Measurements from ENCODE around the gene GALNT2. TPM values are rescaled to one million over a fixed set of nuclear protein-coding genes. Genes with fewer than 3 reads are reported as not detected.

GALNT2 gene
- total and polyA plus RNA-seq, 2 donors (not counting 1 experiment from before 2014, with no cell fraction given) = 19.0 to 184 TPM

DNA sequence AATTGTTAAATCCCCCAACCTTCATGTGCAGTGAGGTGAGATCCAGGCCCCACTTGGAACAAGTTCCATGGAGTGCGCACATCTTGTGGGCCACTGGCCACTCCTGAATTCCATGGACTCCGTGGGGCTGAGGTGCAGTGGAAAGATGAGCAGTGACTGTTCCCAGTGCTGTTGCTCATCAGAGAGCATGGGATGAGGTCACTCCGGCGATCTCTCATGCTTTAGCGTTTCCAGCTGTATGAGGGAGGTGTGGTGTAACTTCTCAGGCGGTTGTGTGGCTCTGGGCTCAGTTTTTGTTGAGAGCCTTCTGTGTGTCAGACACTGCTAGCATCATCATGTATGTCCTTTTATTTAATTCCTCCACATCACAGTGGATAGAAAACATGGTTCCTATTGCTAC, 96.2 kb downstream of the GALNT2 start:
- no peak overlapping the region for H3K4me2 ChIP-seq (replicated peaks; ENCODE audit: low read depth, low read length, poor library complexity, severe bottlenecking)

DNA sequence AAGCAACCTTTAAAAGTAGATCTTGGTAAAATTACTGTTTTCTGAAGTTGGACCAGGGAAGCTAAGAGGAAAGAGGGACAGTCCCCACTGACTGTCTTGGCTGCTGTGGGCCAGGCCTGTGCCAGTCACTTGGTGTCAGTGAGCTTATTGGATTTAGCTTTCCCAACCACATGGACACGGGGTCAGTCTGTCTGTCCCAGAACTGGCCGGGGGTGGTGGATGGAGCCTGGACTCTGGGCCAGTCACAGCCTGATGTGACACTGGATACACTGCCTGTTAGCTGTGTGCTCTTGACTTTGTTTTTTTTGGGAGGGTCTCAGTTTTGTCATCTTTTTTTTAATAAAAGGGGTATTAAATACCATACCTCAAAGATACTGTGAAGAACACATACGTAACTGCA, 96.7 kb downstream of the GALNT2 start:
- Histone ChIP-seq H3K27me3 (replicated peaks in 1 of 4; ENCODE audit: control extremely low read depth in 1 of 4, control insufficient read depth in 3 of 4, insufficient read depth in 4 of 4, low read length in 3 of 4) (no peaks in the 10 kb centered on the region), H3K79me2 (ENCODE audit: control insufficient read depth, insufficient read depth, low read length) (peaks cover 71% of the 10 kb centered on the region), H3K36me3 (replicated peaks in 1 of 2; ENCODE audit: control extremely low read depth in 1 of 2, control insufficient read depth in 1 of 2, extremely low read depth in 1 of 2, insufficient read depth in 2 of 2, low read length in 1 of 2) (no peaks in the 10 kb centered on the region), H3K4me3 (ENCODE audit: control extremely low read depth in 1 of 5, extremely low read depth in 1 of 5, insufficient read depth in 1 of 5, low read depth in 2 of 5, low read length in 4 of 5) (no peak overlapping the region), H4K20me1 (ENCODE audit: control insufficient read depth, insufficient read depth, low read length, poor library complexity, severe bottlenecking) (peaks cover 3% of the 10 kb centered on the region), H3K9ac (ENCODE audit: low read length) (no peak overlapping the region), H3K27ac (ENCODE audit: low read length in 2 of 2) (no peak overlapping the region), H3K4me2 (replicated peaks; ENCODE audit: low read depth, low read length, poor library complexity, severe bottlenecking) (no peak overlapping the region), H3K9me3 (ENCODE audit: control extremely low read depth in 1 of 3, control insufficient read depth in 2 of 3, insufficient read depth in 1 of 3, low read length in 2 of 3) (peaks cover 0 to 9% (median 0%) of the 10 kb centered on the region in 3 donors), H2AFZ (ENCODE audit: insufficient read depth, low read depth, low read length, poor library complexity, severe bottlenecking) (no peak overlapping the region), H3K4me1 (ENCODE audit: control insufficient read depth in 2 of 2, insufficient read depth in 2 of 2, low read length in 2 of 2) (peaks cover 0 to 4% of the 10 kb centered on the region in 2 donors)
- intact Hi-C loops (cut with micrococcal nuclease) = no loop called here
- no peak overlapping the region for H3K27ac Mint-ChIP-seq
- ChIA-PET CTCF (interaction anchor here (1.4 to 1.9 kb wide), 3 partner anchors 13 to 503 kb away, joined by 3 to 7 read pairs (median 5); no protein-coding TSS in a partner anchor), POLR2A (interaction anchor here (0.9 kb wide), 1 partner anchor 41 kb away, joined by 3 read pairs; no protein-coding TSS in a partner anchor)
- DNase-seq (no peak), ATAC-seq (ENCODE audit: low read depth) (no peak)
- H3K9me3 Mint-ChIP-seq (ENCODE audit: insufficient read depth) = no peaks in the 10 kb centered on the region
- no peaks in the 10 kb centered on the region for H3K27me3 Mint-ChIP-seq
- 100% methylated on average over 1 of the region's 3 CpGs for WGBS (ENCODE audit: insufficient coverage)
- H3K4me3 Mint-ChIP-seq = no peak overlapping the region
- peaks cover 39% of the 10 kb centered on the region for H3K4me1 Mint-ChIP-seq
- TF ChIP-seq, protein P1, sequence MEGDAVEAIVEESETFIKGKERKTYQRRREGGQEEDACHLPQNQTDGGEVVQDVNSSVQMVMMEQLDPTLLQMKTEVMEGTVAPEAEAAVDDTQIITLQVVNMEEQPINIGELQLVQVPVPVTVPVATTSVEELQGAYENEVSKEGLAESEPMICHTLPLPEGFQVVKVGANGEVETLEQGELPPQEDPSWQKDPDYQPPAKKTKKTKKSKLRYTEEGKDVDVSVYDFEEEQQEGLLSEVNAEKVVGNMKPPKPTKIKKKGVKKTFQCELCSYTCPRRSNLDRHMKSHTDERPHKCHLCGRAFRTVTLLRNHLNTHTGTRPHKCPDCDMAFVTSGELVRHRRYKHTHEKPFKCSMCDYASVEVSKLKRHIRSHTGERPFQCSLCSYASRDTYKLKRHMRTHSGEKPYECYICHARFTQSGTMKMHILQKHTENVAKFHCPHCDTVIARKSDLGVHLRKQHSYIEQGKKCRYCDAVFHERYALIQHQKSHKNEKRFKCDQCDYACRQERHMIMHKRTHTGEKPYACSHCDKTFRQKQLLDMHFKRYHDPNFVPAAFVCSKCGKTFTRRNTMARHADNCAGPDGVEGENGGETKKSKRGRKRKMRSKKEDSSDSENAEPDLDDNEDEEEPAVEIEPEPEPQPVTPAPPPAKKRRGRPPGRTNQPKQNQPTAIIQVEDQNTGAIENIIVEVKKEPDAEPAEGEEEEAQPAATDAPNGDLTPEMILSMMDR (IDR thresholded peaks at IDR 0.05) = no peak
- no peak for TF ChIP-seq EZH2 (IDR thresholded peaks at IDR 0.05; ENCODE audit: borderline replicate concordance, insufficient read depth, low read depth, low read length, poor library complexity, severe bottlenecking)

More for the DNA sequence above, 96.2 kb downstream of the GALNT2 start:
- H3K4me3 ChIP-seq (ENCODE audit: control extremely low read depth in 1 of 5, extremely low read depth in 1 of 5, insufficient read depth in 1 of 5, low read depth in 2 of 5, low read length in 4 of 5) = no peak overlapping the region
- Mint-ChIP-seq H3K9me3 (ENCODE audit: insufficient read depth) (no peaks in the 10 kb centered on the region), H3K27ac (no peak overlapping the region), H3K4me1 (peaks cover 40% of the 10 kb centered on the region), H3K27me3 (no peaks in the 10 kb centered on the region), H3K4me3 (no peak overlapping the region)
- WGBS (ENCODE audit: insufficient coverage) = 100% methylated on average over 4 of the region's 6 CpGs
- no peak for ATAC-seq (ENCODE audit: low read depth)
- intact Hi-C loops (cut with micrococcal nuclease) = no loop called here
- peaks cover 3% of the 10 kb centered on the region for H4K20me1 ChIP-seq (ENCODE audit: control insufficient read depth, insufficient read depth, low read length, poor library complexity, severe bottlenecking)
- peaks cover 0 to 4% of the 10 kb centered on the region in 2 donors for H3K4me1 ChIP-seq (ENCODE audit: control insufficient read depth in 2 of 2, insufficient read depth in 2 of 2, low read length in 2 of 2)
- no peaks in the 10 kb centered on the region for H3K36me3 ChIP-seq (replicated peaks in 1 of 2; ENCODE audit: control extremely low read depth in 1 of 2, control insufficient read depth in 1 of 2, extremely low read depth in 1 of 2, insufficient read depth in 2 of 2, low read length in 1 of 2)
- DNase-seq = no peak
- no peak overlapping the region for H3K27ac ChIP-seq (ENCODE audit: low read length in 2 of 2)
- H3K27me3 ChIP-seq (replicated peaks in 1 of 4; ENCODE audit: control extremely low read depth in 1 of 4, control insufficient read depth in 3 of 4, insufficient read depth in 4 of 4, low read length in 3 of 4) = no peaks in the 10 kb centered on the region
- H3K79me2 ChIP-seq (ENCODE audit: control insufficient read depth, insufficient read depth, low read length) = peaks cover 73% of the 10 kb centered on the region
- no peak overlapping the region for H2AFZ ChIP-seq (ENCODE audit: insufficient read depth, low read depth, low read length, poor library complexity, severe bottlenecking)
- CTCF ChIA-PET = interaction anchor here (1.4 to 1.9 kb wide), 3 partner anchors 13 to 502 kb away, joined by 3 to 7 read pairs (median 5); no protein-coding TSS in a partner anchor
- H3K9me3 ChIP-seq (ENCODE audit: control extremely low read depth in 1 of 3, control insufficient read depth in 2 of 3, insufficient read depth in 1 of 3, low read length in 2 of 3) = peaks cover 0 to 9% (median 0%) of the 10 kb centered on the region in 3 donors
- POLR2A ChIA-PET = interaction anchor here (0.9 kb wide), 1 partner anchor 41 kb away, joined by 3 read pairs; no protein-coding TSS in a partner anchor
- H3K9ac ChIP-seq (ENCODE audit: low read length) = no peak overlapping the region
- TF ChIP-seq, protein P1 (IDR thresholded peaks at IDR 0.05) = no peak
- no peak for TF ChIP-seq EZH2 (IDR thresholded peaks at IDR 0.05; ENCODE audit: borderline replicate concordance, insufficient read depth, low read depth, low read length, poor library complexity, severe bottlenecking)
